Smooth muscle cell (in vitro differentiated cells): ENCODE results near the gene MIGA1. TPM values are rescaled to one million over a fixed set of nuclear protein-coding genes. Genes with fewer than 3 reads are reported as not detected.

Experiments
- DNase-seq: peaks from one replicate; lab custom pipeline; 2025; ENCODE audit not compliant: unreplicated experiment; lab: John Stamatoyannopoulos, UW
- H2AFZ ChIP-seq: fragments of 200-600 bp; sonication (generic); 2 replicates; pipeline ENCODE4 v1.6.0; 2016; ENCODE audit warnings: antibody characterized with exemption, low read depth, mild to moderate bottlenecking
- H3F3A ChIP-seq: fragments of 200-600 bp; sonication (generic); 2 replicates; pipeline ENCODE4 v1.6.0; 2017; ENCODE audit warnings: antibody characterized with exemption, low read depth
- H3K27ac ChIP-seq: fragments of 200-600 bp; sonication (generic); 2 replicates; pipeline ENCODE4 v1.5.1; 2016; ENCODE audit warnings: low read depth, mild to moderate bottlenecking
- H3K27me3 ChIP-seq: fragments of 200-600 bp; sonication (generic); 2 replicates; pipeline ENCODE4 v1.6.1; 2016; ENCODE audit warnings: low read depth, mild to moderate bottlenecking
- H3K36me3 ChIP-seq: fragments of 200-600 bp; sonication (generic); 2 replicates; pipeline ENCODE4 v1.5.1; 2016; ENCODE audit warnings: low read depth
- H3K4me1 ChIP-seq: fragments of 200-600 bp; sonication (generic); 2 replicates; pipeline ENCODE4 v1.5.1; 2016; ENCODE audit warnings: low read depth
- H3K4me2 ChIP-seq: fragments of 200-600 bp; sonication (generic); 2 replicates; pipeline ENCODE4 v1.6.0; 2016; ENCODE audit warnings: mild to moderate bottlenecking
- H3K4me3 ChIP-seq: fragments of 200-600 bp; sonication (generic); 2 replicates; pipeline ENCODE4 v1.5.1; 2016; ENCODE audit warnings: mild to moderate bottlenecking
- H3K79me2 ChIP-seq: fragments of 200-600 bp; sonication (generic); 2 replicates; pipeline ENCODE4 v1.6.0; 2016; ENCODE audit warnings: low read depth, mild to moderate bottlenecking
- H3K9ac ChIP-seq: fragments of 200-600 bp; sonication (generic); 2 replicates; pipeline ENCODE4 v1.6.0; 2016; ENCODE audit warnings: low read depth
- H3K9me3 ChIP-seq: fragments of 200-600 bp; sonication (generic); replicated peaks from 2 replicates; pipeline ENCODE4 v1.5.1; 2016; ENCODE audit warnings: low read depth
- H4K20me1 ChIP-seq: fragments of 200-600 bp; sonication (generic); 2 replicates; pipeline ENCODE4 v1.6.0; 2016; ENCODE audit warnings: low read depth
- CTCF ChIP-seq: fragments of 200-600 bp; sonication (generic); IDR thresholded peaks from 2 replicates; pipeline ENCODE4 v1.5.1; 2017; ENCODE audit warnings: borderline replicate concordance, mild to moderate bottlenecking, antibody characterized with exemption; ENCODE audit not compliant: insufficient read depth, poor library complexity, severe bottlenecking
- WGBS: methylation state at CpG from one replicate; pipeline ENCODE4 v1.1.7; 2016; ENCODE audit warnings: low lambda C conversion rate; 5-methylcytosine and 5-hydroxymethylcytosine counted together
- polyA plus RNA-seq: library from polyadenylated mRNA; unstranded; fragments of >200 nt; fragmentation: Nextera tagmentation; extraction: Ambion mirVana; gene quantifications from 2 replicates; pipeline ENCODE4 v1.2.1, GENCODE V29; 2016
- total RNA-seq: library from RNA; depleted of rRNA; stranded (reverse); fragments of >200 nt; gene quantifications from 2 replicates; pipeline ENCODE4 v1.2.3, GENCODE V29; 2014

MIGA1 gene
- total and polyA plus RNA-seq, 2 experiments from 2014 or later: 6.6 to 22.7 TPM

- Histone ChIP-seq H3F3A (peaks cover 8% of the 10 kb centered on the region), H2AFZ (no peak overlapping the region), H3K27me3 (no peaks in the 10 kb centered on the region), H3K4me2 (no peak overlapping the region), H3K4me1 (peaks cover 6% of the 10 kb centered on the region), H3K4me3 (no peak overlapping the region), H3K36me3 (no peaks in the 10 kb centered on the region), H4K20me1 (no peaks in the 10 kb centered on the region), H3K27ac (peak overlapping the region; percentile 25), H3K79me2 (no peaks in the 10 kb centered on the region), H3K9me3 (no peaks in the 10 kb centered on the region), H3K9ac (no peak overlapping the region)
- no peak for TF ChIP-seq CTCF
- WGBS: 55% methylated on average over 2 of the region's 2 CpGs
- DNase-seq: no peak
Observed at GRCh38 chr1:77834771-77835334, 55.4 kb downstream of the MIGA1 start.

- Histone ChIP-seq H3K4me1 (no peaks in the 10 kb centered on the region), H3K4me2 (no peak overlapping the region), H4K20me1 (no peaks in the 10 kb centered on the region), H3K4me3 (no peak overlapping the region), H2AFZ (no peak overlapping the region), H3F3A (no peaks in the 10 kb centered on the region), H3K27ac (no peak overlapping the region), H3K36me3 (no peaks in the 10 kb centered on the region), H3K79me2 (no peaks in the 10 kb centered on the region), H3K9ac (no peak overlapping the region), H3K9me3 (no peaks in the 10 kb centered on the region), H3K27me3 (no peaks in the 10 kb centered on the region)
- DNase-seq: no peak
- no peak for TF ChIP-seq CTCF
- WGBS: 75% methylated on average over 1 of the region's 1 CpG
Observed at GRCh38 chr1:77841574-77841973, 62.1 kb downstream of the MIGA1 start.

GRCh38 chr1:77845951-77846350 lies 66.5 kb downstream of the MIGA1 start:
- Histone ChIP-seq H3K4me1 (no peaks in the 10 kb centered on the region), H3K79me2 (no peaks in the 10 kb centered on the region), H3K4me2 (no peak overlapping the region), H3K4me3 (no peak overlapping the region), H3K27me3 (no peaks in the 10 kb centered on the region), H3K27ac (no peak overlapping the region), H3F3A (no peaks in the 10 kb centered on the region), H3K9ac (no peak overlapping the region), H4K20me1 (no peaks in the 10 kb centered on the region), H3K9me3 (no peaks in the 10 kb centered on the region), H3K36me3 (no peaks in the 10 kb centered on the region), H2AFZ (no peak overlapping the region)
- WGBS: 100% methylated on average over 1 of the region's 1 CpG
- no peak for DNase-seq
- TF ChIP-seq CTCF: no peak

- H3K27me3 ChIP-seq: no peaks in the 10 kb centered on the region
Observed at GRCh38 chr1:77846966-77847365, 67.5 kb downstream of the MIGA1 start.

More at GRCh38 chr1:77846966-77847365, 67.5 kb downstream of the MIGA1 start:
- H3K36me3 ChIP-seq: no peaks in the 10 kb centered on the region
- WGBS: 98% methylated on average over 3 of the region's 3 CpGs
- H4K20me1 ChIP-seq: no peaks in the 10 kb centered on the region
- H3K79me2 ChIP-seq: no peaks in the 10 kb centered on the region
- H3K4me1 ChIP-seq: no peaks in the 10 kb centered on the region
- no peak for DNase-seq
- no peak for TF ChIP-seq CTCF
- H3K9ac ChIP-seq: no peak overlapping the region
- H3K4me2 ChIP-seq: no peak overlapping the region
- H2AFZ ChIP-seq: no peak overlapping the region
- H3K27ac ChIP-seq: no peak overlapping the region
- H3K9me3 ChIP-seq: no peaks in the 10 kb centered on the region
- H3K4me3 ChIP-seq: no peak overlapping the region
- no peaks in the 10 kb centered on the region for H3F3A ChIP-seq
